GM12874 (cell line): ENCODE data around the gene TBC1D22A.

Source experiments
- TF ChIP-seq, protein P1 (sequence below): IDR thresholded peaks from 2 replicates; pipeline ENCODE4 v1.5.1; 2011; ENCODE audit warnings: low read depth, mild to moderate bottlenecking, control low read depth, low read length, moderate library complexity; ENCODE audit not compliant: insufficient read depth

TBC1D22A gene

DNA sequence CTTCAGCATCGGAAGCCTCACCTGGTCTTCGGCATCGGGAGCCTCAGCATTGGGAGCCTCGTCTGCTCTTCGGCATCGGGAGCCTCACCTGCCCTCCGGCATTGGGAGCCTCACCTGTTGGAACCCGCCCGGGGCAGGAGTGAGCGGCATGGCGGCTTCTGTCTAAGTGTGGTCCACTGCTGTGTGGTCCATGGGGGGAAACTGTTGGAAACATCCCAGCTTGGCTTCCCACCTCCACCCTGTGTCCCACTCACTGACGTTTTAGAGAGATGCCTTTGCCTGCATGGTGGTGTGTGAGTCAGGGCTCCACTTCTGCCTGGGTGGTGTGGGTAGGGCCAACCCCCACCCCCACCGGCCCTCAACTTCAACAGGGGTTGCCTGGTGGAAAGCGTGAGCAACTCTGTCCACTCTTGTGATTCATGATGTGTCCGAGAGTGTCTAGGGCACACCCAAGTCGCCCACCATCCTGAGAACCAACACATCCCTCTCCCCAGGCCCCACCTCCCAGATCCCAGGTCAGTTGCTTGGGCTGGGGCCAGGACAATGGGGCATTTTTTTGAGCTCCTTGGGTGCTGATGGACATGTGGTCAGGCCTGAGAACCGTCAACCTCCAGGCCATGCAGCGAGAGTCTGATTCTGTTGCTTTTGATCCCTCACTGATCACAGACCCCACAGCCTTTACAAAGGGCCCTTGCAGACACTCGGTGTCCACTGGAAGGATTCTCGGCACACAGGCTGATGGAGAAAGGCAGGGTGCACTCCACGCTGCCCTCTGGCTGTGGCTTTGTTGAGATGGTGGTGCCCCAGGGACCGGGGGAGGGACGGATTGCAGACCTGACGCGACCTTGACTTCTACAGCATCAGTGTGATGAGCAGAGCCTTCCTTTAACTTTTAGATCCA is 406.7 kb downstream of the TBC1D22A start:
- TF ChIP-seq, protein P1, sequence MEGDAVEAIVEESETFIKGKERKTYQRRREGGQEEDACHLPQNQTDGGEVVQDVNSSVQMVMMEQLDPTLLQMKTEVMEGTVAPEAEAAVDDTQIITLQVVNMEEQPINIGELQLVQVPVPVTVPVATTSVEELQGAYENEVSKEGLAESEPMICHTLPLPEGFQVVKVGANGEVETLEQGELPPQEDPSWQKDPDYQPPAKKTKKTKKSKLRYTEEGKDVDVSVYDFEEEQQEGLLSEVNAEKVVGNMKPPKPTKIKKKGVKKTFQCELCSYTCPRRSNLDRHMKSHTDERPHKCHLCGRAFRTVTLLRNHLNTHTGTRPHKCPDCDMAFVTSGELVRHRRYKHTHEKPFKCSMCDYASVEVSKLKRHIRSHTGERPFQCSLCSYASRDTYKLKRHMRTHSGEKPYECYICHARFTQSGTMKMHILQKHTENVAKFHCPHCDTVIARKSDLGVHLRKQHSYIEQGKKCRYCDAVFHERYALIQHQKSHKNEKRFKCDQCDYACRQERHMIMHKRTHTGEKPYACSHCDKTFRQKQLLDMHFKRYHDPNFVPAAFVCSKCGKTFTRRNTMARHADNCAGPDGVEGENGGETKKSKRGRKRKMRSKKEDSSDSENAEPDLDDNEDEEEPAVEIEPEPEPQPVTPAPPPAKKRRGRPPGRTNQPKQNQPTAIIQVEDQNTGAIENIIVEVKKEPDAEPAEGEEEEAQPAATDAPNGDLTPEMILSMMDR, result no peak

DNA sequence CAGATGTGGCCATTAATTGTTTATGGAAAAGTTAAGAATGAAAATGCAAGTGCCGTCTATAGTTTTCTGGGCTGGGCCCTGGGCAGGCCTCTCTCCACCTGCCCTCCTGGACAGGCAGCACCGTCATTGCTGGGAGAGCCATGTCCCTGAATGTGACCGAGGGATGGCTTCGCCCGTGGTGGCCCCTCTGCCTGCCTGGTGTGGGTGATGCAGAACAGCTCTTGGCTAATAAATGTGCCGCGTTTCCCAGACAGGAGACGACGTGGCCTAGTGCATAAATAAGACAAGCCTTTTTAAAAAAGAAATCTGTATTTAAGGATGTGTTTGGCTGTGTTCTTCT is 407.3 kb downstream of the TBC1D22A start:
- TF ChIP-seq, protein P1, result no peak

DNA sequence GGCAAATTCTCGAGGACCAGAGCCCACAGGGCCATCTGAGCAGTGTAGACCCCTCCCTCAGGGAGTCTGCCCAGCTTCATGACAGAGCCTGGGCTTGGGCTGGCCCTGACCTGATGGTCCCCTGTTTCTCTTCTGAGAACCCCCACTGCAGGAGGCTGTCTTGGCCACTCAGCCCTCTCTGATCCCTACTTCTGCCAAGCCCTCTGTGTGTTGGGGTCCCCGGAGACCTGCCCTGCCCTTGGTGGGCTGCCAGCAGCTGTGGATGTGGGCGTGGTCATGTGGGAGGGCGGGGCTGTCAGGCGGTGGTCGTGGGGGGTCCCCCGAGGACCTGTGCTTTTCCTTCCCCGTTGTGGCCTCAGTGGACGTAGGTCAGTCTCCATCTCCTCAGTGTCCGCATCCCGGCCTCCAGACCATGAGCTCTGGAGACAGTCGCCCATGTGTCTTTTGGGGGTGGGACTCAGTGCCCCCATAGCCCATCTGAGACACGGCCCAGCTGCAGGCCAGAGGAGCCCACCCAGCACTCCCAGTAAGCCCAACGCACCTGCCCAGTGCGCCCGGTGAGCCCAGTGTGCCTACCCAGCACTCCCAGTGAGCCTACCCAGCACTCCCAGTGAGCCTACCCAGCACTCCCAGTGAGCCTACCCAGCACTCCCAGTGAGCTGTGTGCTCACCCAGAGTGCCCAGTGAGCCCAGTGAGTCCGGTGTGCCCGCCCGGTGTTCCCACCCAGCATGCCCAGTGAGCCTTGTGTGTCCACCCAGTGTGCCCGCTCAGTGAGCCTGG is 409.2 kb downstream of the TBC1D22A start:
- TF ChIP-seq, protein P1, result no peak

DNA sequence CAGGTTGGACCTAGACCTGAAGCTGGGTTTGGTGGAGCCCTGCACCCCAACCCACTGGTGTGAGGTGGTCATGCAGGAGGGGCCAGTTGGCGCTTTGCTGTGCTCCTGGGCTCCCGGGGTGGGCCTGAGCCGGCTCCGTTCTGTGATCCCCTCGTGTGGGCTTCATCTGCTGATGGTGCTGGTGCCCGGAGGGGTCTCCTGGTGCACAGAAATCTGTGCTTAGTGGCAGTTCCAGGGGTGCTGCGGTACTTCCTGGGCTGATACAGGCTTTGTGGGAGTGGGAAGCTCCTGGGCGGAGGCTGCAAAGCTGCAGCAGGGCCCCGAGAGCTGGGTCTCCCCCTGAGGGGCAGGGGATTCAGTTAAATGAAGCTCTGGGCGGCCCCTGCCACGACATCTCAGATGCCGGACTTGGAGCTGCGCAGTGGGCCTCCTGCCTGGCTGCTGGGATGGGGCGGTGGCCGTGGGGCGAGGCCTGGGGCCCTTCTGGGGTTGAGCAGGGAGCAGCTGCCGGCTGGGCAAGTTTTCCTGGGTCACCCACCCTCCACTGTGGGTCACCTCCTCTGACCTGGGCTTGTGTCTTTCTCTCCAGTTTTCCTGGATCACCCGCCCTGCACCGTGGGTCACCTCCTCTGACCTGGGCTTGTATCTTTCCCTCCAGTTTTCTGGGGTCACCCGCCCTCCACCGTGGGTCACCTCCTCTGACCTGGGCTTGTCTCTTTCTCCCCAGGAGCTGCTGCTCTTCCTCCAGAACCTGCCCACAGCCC is 410.5 kb downstream of the TBC1D22A start:
- TF ChIP-seq, protein P1, result no peak

GRCh38 chr22:47173535-47174021 is 411.1 kb downstream of the TBC1D22A start:
- TF ChIP-seq, protein P1, result no peak

GRCh38 chr22:47174096-47174495 is 411.6 kb downstream of the TBC1D22A start:
- TF ChIP-seq, protein P1, result no peak
